ENCODE results near the gene KIF12. TPM values are rescaled to one million over a fixed set of nuclear protein-coding genes. Genes with fewer than 3 reads are reported as not detected.

KIF12 gene
- total and polyA plus RNA-seq, 4 donors, result 0.47 to 6.7 (median 4.8) TPM

DNA sequence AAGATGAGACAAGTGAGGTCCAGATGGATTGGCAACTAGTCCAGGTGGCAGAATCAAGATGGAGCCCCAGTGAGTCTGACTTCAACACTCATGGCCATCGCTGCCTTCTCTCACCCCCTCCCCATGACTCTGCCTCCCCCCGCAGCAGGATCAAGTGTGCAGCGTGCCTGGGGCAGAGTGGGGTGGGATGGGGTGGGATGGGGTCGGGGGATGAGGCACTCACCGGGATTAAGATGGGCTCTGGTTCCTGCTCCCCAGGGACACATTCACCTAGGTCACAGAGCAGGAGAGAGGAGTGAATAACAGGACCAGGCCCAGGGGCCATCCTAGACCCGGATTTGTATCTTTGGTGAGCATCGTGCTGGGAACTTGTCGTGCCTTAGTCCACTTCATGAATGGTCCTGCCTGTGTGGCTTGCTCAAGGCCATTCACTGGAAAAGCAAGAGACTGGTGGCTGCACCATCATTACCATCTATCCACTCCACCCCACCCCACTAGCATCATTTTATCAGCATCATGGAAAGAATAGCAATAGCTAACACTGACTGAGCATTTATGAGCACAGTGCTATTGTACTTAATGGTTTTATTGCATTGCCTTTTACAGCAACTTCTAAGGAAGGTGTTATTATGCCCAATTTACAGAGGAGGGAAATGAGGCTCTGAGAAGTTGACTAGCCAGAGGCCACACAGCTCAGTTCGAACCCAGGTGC, 29.5 kb downstream of the KIF12 start:
- 90 to 92% methylated on average over 9 of the region's 9 CpGs for WGBS, 2 donors
- TF ChIP-seq, protein P1, sequence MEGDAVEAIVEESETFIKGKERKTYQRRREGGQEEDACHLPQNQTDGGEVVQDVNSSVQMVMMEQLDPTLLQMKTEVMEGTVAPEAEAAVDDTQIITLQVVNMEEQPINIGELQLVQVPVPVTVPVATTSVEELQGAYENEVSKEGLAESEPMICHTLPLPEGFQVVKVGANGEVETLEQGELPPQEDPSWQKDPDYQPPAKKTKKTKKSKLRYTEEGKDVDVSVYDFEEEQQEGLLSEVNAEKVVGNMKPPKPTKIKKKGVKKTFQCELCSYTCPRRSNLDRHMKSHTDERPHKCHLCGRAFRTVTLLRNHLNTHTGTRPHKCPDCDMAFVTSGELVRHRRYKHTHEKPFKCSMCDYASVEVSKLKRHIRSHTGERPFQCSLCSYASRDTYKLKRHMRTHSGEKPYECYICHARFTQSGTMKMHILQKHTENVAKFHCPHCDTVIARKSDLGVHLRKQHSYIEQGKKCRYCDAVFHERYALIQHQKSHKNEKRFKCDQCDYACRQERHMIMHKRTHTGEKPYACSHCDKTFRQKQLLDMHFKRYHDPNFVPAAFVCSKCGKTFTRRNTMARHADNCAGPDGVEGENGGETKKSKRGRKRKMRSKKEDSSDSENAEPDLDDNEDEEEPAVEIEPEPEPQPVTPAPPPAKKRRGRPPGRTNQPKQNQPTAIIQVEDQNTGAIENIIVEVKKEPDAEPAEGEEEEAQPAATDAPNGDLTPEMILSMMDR (IDR thresholded peaks at IDR 0.05; ENCODE audit: control extremely low read depth, extremely low read depth), result no peak
- Histone ChIP-seq H3K9ac (ENCODE audit: insufficient read depth in 1 of 2, low read length in 2 of 2) (no peak overlapping the region), H3K27me3 (ENCODE audit: control insufficient read depth in 3 of 3, insufficient read depth in 3 of 3, low read length in 2 of 3) (peaks cover 0 to under 1% (median 0%) of the 10 kb centered on the region in 3 donors), H3K36me3 (ENCODE audit: control insufficient read depth in 4 of 4, insufficient read depth in 4 of 4, low read length in 4 of 4) (no peaks in the 10 kb centered on the region), H3K9me3 (ENCODE audit: control insufficient read depth in 4 of 4, insufficient read depth in 3 of 4, low read length in 3 of 4) (no peaks in the 10 kb centered on the region), H3K27ac (ENCODE audit: low read depth in 1 of 2, low read length in 1 of 2) (no peak overlapping the region), H3K4me1 (ENCODE audit: control insufficient read depth in 5 of 5, insufficient read depth in 5 of 5, low read length in 5 of 5) (peaks cover 0 to 14% (median 5%) of the 10 kb centered on the region in 5 donors), H3K4me3 (no peak overlapping the region)
- DNase-seq (peak in 1 of 3 donors; percentile 3), ATAC-seq (ENCODE audit: insufficient read depth, low FRiP score) (no peak)

DNA sequence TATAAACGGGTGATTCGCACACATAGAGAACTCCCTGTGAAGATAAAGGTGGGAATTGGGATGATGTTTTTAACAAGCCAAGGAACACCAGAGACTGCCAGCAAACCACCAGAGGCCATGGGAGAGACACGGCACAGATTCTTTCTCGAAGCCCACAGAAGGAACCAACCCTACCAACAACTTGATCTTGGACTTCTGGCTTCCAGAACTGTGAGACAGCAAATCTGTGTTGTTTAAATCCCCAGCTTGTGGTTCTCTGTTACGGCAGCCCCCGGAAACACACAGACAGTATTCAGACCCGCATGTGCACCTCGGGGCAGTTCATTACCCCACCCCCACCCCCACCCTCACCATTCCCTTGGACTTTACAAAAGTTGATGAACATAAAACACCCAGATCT, 33.8 kb downstream of the KIF12 start:
- H3K4me3 ChIP-seq, result no peak overlapping the region
- 91 to 92% methylated on average over 8 of the region's 8 CpGs for WGBS, 2 donors
- H3K9me3 ChIP-seq (ENCODE audit: control insufficient read depth in 4 of 4, insufficient read depth in 3 of 4, low read length in 3 of 4), result no peaks in the 10 kb centered on the region
- TF ChIP-seq, protein P1 (IDR thresholded peaks at IDR 0.05; ENCODE audit: control extremely low read depth, extremely low read depth), result no peak
- no peaks in the 10 kb centered on the region for H3K36me3 ChIP-seq (ENCODE audit: control insufficient read depth in 4 of 4, insufficient read depth in 4 of 4, low read length in 4 of 4)
- DNase-seq (no peak), ATAC-seq (ENCODE audit: insufficient read depth, low FRiP score) (no peak)
- H3K9ac ChIP-seq (ENCODE audit: insufficient read depth in 1 of 2, low read length in 2 of 2), result no peak overlapping the region
- no peaks in the 10 kb centered on the region for H3K27me3 ChIP-seq (ENCODE audit: control insufficient read depth in 3 of 3, insufficient read depth in 3 of 3, low read length in 2 of 3)
- no peak overlapping the region for H3K27ac ChIP-seq (ENCODE audit: low read depth in 1 of 2, low read length in 1 of 2)
- H3K4me1 ChIP-seq (ENCODE audit: control insufficient read depth in 5 of 5, insufficient read depth in 5 of 5, low read length in 5 of 5), result no peaks in the 10 kb centered on the region

DNA sequence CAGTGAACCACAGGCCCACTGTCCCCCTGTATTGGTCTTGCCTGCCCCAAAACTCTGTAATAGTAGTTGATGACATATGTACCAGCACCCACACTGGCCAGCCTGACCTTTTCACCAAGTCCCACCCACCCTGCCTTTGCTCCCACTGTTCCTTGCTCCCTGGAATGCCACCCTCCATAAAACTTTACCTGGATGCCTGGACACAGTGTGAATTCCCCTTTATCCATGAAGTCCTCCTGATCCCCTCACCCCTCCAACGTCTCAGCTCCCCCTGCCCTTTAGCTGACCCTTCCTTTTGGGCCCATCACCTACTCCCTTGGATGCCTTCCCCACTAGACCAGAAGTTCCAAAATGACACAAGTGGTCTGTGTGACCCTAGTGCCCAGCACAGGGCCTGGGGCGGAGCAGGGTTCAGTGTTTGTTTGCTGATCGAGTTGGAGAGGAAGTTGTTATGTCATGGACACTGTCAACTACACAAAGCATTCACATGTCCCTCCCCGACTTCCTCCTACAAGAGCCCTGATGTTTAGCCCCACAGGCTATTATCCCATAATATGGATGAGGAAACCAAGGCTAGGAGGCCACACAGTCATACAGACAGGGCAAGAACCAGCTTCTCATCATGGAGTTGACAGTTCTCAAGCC, 37.1 kb downstream of the KIF12 start:
- H3K9me3 ChIP-seq (ENCODE audit: control insufficient read depth in 4 of 4, insufficient read depth in 3 of 4, low read length in 3 of 4), result no peaks in the 10 kb centered on the region
- H3K4me3 ChIP-seq, result no peak overlapping the region
- no peak overlapping the region for H3K9ac ChIP-seq (ENCODE audit: insufficient read depth in 1 of 2, low read length in 2 of 2)
- H3K36me3 ChIP-seq (ENCODE audit: control insufficient read depth in 4 of 4, insufficient read depth in 4 of 4, low read length in 4 of 4), result peaks cover 0 to 4% (median 0%) of the 10 kb centered on the region in 4 donors
- TF ChIP-seq, protein P1 (IDR thresholded peaks at IDR 0.05; ENCODE audit: control extremely low read depth, extremely low read depth), result no peak
- no peaks in the 10 kb centered on the region for H3K27me3 ChIP-seq (ENCODE audit: control insufficient read depth in 3 of 3, insufficient read depth in 3 of 3, low read length in 2 of 3)
- H3K27ac ChIP-seq (ENCODE audit: low read depth in 1 of 2, low read length in 1 of 2), result no peak overlapping the region
- H3K4me1 ChIP-seq (ENCODE audit: control insufficient read depth in 5 of 5, insufficient read depth in 5 of 5, low read length in 5 of 5), result no peaks in the 10 kb centered on the region
- DNase-seq (no peak), ATAC-seq (ENCODE audit: insufficient read depth, low FRiP score) (no peak)
- WGBS, 2 donors, result 52 to 55% methylated on average over 4 of the region's 4 CpGs
